ENCODE measurements around the gene SORBS2.
"Not testable (repeated sequence)": the region's sequence is repeated elsewhere in the genome, so short reads cannot be mapped to it uniquely, and the experiment has no call there.

The SORBS2 gene

DNA sequence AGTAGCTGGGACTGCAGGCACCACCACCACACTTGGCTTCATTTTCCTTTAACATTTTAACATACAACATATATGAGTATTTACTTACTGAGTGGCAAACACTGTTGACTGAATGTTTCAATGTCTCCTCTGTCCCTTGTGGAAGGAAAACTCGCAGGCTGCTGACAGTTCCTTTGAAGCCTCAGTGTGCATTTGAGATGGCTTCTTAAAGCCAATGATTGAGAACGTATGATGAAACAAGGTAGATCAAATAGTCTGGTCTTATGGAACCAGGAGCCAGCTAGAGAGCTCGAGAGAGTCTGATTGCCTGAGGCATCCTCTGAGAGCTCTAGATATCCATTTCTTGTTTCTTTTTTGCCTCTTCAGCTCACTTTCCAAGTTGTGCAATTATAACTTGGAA lies 233.7 kb downstream of the SORBS2 start:
- no peak for DNase-seq

DNA sequence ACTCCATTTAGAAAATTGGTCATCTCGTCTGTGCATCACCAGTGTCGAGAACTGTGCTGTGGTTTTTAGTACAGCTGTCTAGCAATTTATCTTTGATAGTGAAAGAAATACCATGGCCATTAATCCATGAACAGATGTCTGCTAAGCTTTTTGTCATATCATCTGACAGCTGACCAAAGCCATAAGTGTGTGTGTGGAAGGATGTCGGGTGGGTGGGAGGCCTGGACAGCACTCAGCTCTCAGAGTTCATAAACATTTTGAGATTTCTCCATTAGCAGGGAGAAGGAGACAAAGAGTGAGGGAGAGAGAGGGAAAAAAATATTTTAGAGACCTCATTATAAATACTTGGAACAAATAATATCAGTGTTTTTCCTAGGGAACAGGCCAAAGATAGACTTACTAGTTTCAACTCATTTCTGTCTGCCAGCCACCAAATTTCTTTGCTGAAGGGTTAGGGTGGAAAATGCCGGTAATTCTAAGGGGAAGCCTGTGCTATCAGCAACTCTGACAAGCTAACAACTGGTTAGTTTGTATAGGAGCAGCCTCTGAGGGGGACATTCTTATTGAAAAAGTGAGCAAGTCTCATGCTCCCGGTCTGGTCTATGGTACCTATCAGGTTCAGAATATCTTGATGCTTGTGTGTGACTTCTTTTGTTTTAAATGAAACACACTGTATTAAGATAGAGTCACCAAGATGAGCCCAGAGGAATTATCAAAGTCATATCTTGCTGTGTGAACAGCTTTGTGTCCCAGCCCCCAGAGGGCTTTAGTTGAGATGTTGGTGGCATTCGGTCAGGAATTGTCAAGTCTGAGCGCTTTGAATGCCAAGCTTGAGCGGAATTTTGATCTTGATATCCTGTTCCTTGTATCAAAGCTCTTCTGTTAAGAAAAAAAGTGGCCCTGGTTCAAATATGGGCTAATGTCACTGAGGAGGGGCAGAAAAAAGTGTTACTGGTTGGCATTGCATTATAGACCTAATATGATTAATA lies 234.7 kb downstream of the SORBS2 start:
- no peak for DNase-seq

DNA sequence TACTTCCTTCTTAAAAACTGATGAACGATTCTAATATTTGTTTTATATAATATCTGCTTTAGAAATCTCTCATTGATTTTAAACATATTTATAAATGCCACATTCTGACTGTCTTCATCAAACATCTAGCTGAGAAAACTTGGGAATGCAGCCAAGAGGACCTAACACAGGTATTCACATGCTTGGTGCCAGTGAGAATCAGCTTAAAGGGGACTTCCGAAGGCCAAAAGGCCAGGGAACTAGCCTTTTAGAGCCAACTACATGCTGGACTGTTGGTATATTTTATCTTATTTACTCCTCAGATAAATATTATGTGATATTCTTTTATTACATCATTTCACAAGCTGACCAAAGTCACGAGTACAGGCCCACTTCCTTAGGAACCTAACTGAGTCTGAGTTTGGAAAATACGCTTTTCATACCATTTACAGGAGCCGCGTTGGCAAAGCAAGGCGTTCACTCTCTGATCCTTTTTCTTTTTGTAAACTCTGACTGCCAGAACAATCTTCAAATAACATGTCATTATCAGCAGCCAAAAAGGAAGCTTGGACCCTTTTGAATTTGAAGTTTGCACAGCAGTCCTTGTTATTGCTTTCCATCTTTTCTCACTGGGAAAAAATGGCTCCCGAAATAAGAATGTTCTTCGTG lies 235.6 kb downstream of the SORBS2 start:
- no peak for DNase-seq

DNA sequence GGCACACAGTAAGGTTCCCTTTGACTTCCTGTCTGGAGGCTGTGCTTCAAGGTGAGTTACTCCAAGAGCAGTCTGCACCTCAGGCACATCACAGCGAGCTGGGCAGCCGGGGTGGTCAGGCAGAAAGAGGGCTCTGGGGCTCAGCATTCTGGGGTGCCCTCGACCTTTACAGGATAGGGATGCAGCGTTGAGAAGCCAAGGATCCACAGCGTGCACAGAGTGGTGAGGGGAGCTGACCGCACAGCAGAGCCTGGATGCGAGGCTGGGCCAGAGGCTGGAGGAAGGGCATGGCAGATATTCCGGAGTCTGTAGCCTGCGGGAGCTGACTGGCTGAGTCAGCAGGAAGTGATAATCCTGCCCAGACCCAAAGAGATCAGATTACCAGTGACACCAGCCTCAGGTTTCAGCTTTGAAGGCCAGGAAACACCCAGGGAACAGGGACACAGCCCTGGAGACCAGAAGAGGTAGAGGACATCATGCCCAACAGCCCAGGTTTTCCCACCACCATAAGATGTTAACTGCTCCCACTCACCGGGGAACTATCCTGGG lies 238.3 kb downstream of the SORBS2 start:
- no peak for DNase-seq

DNA sequence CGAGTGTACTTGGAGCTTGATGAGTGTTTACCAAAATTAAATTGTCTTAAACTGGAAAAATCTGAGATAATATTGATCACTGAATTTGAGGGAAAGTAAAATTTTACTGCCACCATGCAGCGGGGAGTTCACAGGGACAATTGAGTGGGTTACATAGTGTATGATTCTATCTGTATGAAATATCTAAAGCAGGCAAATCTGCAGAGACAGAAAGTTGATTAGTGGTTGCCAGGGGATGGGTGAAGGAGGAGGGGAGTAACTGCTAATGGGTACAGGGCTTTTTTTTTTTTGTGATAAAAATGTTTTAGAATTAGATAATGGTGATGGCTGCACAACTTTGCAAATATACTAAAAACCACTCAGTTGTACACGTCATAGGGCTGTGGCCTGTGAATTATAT lies 241.3 kb downstream of the SORBS2 start:
- no peak for DNase-seq

DNA sequence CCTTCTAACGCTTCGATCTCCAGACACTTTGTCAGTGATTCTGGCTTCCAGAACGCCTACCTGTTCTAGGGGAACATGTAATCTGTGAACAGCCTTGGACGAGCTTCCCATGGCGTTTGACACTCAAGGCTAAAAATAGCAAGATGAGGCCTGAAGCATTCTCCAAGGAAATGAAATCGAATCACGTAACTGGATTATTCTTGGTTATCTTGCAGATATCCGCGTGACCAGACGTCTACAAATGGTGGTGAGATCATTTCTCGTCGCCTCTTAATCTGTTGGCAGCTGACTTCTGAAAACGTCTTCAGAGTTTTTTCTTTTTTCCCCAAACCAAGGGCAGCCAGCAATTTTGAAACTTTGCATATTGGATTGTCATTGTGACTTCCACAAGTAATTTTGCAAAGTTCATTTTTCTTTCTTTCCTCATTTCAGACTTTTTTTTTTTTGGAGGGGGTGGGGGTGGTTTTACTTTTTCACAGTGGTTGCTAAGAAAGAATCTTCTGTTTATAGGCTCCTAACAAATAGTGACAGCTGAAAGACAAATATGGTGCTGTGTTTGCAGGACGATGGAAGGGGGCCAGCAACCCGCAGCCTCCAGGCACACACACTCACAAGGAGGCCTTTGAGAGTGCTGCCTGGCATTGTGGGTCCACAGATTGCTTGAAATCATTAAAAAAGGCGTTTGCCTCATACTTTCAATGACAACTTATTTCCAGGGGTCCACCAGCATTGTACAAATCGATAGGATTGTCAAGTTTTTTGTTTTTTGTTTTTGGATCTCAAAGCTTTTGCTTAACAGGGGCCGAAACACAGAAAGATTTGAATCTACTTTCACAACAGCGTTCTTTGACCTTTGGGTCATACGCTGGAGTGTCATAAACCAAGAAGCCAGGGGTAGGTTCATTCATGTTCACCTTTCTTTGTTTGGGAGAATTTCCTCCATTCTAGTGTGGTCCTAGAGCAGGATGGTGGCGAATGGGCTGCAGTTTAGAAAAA lies 244.3 kb downstream of the SORBS2 start:
- DNase-seq = no peak

DNA sequence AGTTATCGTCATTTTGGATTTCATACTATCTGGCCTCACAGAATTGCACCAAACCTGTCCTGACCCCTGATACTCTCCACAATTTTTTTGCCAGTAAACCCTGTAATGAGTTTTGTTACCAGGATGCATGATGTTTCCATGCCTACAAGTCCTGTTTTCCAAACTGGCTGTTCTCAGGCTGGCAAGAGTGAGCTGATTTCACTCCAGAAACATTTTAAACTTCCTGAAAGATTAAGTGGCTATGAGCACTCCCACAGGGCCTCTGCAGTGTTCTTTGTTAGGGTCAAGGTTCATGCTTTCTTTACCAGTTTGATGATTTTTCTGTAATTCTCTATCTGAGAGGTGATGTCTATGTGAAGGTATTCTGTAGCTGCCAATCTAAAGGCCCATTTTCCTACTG lies 245.0 kb downstream of the SORBS2 start:
- DNase-seq = no peak

DNA sequence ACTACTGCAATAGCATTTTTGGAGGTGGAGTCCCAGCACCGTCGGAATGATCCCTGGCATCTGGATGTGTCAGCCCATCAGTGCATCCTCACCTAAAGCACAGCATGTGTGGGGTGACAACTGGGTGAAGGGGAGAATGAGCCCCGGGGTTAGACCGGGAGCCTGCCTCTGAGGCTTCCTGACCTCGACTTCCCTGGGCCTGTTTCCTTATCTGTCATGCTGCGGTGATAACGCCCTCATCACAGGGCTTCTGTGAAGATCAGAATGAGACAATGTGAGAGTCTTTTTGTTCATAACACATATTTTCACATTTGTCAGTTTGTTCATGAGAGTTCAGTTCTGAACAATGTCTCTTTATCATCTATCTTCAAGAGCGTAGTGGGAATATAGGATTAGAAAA lies 245.6 kb downstream of the SORBS2 start:
- no peak for DNase-seq

DNA sequence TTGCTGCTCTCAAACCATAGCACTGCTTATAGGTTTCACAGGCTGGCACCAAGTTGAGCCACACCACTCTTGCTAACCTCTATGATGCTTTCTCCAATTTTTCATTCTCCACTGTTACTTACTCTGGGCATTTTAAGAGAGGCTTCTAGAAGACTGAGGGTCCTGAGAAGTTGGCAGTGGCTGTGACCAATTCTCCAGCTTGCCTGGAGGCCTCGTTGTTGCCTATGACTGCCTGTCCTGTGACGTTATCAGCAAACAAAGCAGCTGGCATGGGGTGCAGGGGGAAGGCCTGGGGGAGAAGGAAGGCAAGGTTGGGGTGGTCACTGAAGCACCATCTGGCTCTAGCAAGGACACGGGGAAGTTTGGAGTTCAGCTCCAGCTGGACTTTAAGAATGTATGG lies 246.3 kb downstream of the SORBS2 start:
- no peak for DNase-seq

DNA sequence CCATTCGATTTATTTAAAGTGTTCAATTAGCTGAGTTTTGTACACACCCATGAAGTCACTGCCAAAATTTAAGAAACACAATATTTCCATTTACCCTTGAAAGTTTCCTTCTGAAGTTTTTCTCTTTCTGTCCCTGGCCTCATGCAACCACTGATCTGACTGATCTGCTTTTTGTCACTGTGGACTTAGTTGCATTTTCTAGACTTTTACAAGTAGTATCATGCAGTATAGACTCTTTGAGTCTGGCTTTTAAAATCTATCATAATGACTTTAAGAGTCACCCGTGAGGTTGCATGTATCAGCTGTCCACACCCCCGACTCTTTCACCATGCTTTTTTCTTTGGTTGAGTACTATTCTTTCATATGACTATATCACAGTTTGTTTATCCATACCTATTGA lies 247.6 kb downstream of the SORBS2 start:
- no peak for DNase-seq

DNA sequence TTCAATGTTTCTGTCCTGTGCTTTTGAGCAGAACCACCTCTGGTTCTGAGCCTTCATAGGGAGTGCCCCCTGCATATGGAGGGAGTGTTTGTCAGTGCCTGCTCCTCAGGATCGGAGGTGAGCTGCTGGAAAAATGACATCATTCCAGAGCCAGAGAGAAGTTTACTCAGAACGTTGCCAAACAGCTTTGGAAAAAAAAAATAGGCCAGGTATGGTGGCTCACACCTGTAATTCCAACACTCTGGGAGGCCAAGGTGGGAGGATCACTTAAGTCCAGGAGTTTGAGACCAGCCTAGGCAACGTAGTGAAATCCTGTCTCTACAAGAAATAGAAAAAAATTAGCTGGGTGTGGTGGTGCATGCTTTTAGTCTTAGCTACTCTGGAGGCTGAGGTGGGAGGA lies 249.5 kb downstream of the SORBS2 start:
- DNase-seq = no peak

DNA sequence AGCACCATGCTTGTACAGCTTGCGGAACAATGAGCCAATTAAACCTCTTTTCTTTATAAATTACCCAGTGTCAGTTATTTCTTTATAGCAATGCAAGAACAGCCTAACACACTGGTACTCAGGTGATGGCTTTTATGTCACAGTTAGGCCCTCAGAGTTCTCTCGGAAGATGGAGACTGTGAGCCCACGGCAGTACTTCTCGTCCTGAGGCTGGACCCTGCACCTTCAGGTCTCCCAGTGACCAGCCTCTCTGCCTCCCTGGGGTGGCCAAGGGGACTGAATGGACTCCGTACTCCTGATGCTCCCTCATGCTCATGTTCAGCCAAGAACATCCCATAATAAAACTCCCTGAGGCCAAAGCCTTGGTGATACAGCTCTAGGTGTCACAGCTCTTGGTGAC lies 251.7 kb downstream of the SORBS2 start:
- no peak for DNase-seq

DNA sequence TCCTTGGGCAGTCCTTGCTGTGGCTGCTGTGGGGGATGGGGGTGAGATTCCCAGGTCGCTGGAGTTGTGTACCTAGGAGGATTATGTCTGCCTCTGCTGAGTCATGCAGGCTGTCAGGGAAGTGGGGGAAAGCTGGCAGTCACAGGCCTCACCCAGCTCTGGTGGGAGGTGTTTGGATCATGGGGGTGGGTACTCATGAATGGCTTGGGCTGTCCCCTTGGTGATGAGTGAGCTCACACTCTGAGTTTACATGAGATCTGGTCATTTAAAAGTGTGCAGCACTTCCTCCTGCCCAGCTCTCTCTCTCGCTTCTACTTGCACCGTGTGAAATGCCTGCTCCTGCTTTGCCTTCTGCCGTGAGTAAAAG lies 252.1 kb downstream of the SORBS2 start:
- DNase-seq = no peak

DNA sequence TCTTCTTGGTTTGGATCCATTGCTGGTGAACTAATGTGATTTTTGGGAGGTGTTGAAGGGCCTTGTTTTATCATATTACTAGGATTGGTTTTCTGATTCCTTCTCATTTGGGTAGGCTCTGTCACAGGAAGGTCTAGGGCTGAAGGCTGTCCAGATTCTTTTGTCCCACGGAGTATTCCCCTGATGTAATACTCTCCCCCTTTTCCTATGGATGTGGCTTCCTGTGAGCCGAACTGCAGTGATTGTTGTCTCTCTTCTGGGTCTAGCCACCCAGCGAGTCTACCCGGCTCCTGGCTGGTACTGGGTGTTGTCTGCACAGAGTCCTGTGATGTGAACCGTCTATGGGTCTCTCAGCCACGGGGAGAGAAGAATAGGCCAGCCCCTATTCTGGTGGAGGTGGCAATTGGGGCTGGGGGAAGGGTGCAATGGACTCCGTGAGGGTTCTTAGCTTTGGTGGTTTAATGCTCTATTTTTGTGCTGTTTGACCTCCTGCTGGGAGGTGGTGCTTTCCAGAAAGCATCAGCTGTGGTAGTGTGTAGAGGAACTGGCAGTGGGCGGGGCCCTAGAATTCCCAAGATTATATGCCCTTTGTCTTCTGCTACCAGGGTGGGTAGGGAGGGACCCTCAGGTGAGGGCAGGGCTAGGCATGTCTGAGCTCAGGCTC lies 252.6 kb downstream of the SORBS2 start:
- not testable (repeated sequence) for DNase-seq

DNA sequence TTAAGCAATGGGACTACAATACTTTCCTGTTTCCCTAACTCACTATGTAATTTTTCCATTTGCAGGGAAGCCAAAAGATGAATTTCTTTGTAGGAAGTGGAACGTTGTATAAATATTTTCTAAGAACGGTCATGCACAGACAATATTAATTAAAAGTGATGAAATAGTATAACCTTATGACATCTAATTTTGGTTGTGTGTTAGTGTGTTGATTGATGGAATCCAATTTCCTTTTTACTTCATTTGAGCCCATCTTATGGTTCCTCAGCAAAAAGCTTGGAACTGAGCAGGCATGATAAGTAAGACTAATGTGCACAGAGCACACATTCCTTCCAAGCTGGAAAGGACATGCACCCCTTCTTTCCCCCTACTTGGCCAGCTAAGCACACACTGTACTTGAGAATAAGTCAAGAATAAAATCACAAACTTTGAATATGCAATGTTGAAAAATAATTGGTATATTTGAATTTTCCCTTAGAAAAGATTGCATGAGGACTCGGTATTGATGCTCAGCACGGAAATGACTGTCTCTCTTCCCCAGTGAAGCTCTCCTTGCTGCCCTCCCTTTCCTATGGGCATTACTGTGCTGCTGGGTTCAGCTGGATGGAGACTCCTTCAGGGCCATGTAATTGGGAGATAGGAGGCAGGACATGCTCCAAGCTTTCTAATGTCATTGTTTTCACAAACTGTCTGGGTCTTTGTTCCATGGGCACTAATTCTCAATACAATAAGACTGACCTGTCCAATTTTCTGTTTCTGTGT lies 257.4 kb downstream of the SORBS2 start:
- no peak for DNase-seq

DNA sequence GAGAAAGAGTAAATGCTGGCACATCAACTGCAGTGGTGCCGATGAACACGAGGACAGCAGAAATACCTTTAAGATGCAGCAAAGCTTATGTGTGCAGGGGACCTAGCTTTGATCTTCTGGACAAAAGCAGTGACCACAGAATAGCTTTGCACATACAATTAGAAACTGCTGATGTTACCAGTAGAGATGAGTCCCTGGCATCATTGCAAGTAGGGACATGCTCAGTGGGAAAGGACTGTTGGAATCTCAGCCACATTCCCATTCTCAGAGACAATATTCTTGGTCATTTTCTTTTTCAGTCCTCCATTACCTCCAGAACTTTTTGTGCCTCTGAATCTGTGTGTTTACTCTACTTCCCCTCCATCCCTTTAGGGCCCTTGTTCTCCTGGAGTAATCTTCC lies 259.7 kb downstream of the SORBS2 start:
- DNase-seq = no peak

DNA sequence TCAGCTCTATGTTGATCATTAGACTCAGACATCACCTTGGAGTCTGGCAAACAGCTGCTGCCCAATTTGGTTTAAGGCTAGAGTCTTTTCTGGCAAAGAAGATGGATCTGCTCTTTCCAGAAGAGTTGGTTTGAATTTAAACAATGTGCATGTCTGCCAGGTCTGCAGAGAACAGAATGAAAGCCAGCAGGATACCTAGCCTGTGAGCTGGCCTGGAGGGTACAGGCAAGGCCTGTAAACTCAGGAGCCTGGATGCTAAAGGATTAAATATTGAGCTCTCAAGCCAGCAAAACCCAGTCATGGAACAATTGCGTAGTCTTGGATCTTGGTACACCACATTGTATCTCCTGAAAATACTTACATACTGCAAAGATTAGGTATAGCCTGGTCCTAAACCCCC lies 261.1 kb downstream of the SORBS2 start:
- DNase-seq = no peak

DNA sequence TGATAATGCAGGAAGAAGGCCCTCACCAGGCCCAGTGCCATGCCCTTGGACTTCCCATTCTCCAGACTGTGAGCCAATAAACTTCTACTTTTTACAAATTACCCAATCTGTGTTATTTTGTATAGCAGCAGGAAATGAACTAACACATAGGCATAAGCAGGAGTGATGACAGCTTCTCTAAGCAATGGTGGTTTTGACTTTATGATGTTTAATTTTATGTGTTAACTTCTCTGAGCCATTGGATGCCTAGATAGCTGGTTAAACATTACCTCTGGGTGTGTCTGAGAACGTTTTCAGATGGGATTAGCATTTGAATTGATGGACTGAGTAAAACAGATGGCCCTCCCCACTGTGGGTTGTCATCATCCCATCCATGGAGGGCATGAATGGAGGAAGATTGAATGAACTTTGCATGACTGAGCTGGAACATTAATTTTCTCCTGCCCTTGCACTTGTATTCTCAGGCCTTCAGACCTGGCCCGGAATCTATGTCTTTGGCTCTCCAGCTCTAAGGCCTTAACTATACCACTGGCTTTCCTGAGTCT lies 262.8 kb downstream of the SORBS2 start:
- DNase-seq = no peak

DNA sequence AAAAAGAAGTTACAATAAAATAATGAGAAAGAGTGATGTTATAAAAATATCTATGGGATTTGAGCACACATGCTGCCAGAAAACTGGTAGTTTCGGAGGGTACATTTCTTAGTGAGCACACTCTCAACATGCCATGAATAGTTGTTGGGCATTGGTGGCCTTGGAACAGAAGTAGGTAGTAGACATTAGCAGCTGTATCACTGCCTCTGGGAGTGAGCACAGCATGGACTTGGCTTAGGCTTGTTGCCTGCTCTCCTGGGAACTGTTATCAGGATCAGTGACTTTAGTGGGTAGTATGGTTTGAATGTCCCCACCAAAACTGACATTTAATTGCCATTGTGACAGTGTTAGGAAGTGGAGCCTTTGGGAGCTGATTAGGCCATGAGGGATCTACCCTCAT lies 263.4 kb downstream of the SORBS2 start:
- no peak for DNase-seq

DNA sequence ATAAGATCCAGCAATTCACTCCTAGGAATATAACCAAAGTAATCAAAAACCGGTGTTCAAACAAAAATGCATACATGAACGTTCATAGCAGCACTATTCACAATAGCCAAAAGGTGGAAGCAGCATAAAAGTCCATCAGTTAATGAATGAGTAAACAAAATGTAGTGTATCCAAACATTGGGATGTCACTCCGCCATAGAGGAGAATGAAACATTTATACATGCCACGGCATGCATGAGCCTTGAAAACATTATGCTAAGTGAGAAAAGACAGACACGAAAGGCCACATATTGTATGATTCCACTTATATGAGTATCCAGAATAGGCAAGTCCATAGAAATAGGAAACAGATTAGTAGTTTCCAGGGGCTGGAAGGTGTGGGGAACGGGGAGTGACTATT lies 265.7 kb downstream of the SORBS2 start:
- DNase-seq = no peak

DNA sequence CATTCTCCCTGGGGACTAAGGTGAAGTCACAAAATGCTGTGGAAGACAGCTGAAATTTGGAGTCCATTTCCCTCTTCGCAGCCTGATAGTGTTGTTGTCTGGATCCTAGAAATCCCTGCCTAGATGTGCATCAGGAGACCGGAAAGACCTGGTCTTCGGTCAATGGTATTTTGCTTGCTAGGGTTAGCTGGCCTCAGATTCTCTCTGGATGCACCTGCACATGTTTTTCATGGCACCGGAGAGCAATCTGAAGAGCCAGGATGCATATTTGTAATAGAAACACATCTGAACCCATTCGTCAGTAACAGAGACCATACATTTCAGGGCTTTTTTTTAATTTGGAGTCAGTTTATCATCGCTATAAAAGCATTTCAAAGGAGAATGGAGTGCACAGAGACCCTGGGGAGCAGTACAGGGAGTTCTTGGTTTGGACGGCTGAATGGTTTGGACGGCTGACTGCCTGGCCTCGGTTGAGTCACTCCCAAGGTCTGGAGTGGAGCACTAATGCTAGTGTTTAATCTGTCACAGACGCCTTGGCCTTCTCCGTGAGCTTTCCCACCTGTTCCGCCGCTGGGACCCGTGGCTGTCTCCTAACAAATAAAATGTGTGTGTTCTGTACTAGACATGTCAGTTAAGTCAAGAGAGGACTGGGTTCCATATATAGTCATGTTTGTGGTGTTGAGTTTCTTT lies 269.2 kb downstream of the SORBS2 start:
- no peak for DNase-seq

All from activated naive CD4-positive, alpha-beta T cell treated with Interleukin-2 at 50 U/mL for 16 hours (primary cell).